H1 (cell line): ENCODE data around the gene EML4. TPM values are rescaled to one million over a fixed set of nuclear protein-coding genes. Genes with fewer than 3 reads are reported as not detected.

ENCODE experiments used
- CTCF ChIA-PET: fragments of 300-600 bp; sonication (Branson Sonifier 250); formaldehyde crosslinking; loops from one replicate; lab custom pipeline; 2021; ENCODE audit not compliant: partially characterized antibody; lab: Charles Lee
- POLR2A ChIA-PET: fragments of 300-600 bp; sonication (Branson Sonifier 250); formaldehyde crosslinking; loops from one replicate; lab custom pipeline; 2021; ENCODE audit warnings: inconsistent platforms; ENCODE audit not compliant: partially characterized antibody; lab: Charles Lee
- DNase-seq, 2 experiments: peaks; one replicate each; pipeline versions ENCODE4 v3.0.0 to v3.0.0-alpha.2; 2010 to 2022; ENCODE audit warnings: low spot score in 2 of 2, low read depth in 1 of 2, mixed read lengths in 1 of 2
- FAIRE-seq: peaks from 2 replicates; lab custom pipeline; 2011; peaks lifted over from hg19 to GRCh38; lab: Jason Lieb, UNC
- H2AFZ ChIP-seq: 2 replicates; pipeline ENCODE4 v1.8.1; 2012; ENCODE audit warnings: low read length, inconsistent platforms
- H2AK5ac ChIP-seq: 2 replicates; pipeline ENCODE4 v1.6.1; 2013; ENCODE audit warnings: low read depth, low read length
- H2BK120ac ChIP-seq: replicated peaks from 2 replicates; pipeline ENCODE3; 2013; ENCODE audit warnings: low read depth, low read length, inconsistent platforms
- H2BK12ac ChIP-seq: 2 replicates; pipeline ENCODE4 v1.6.1; 2013; ENCODE audit warnings: low read depth, low read length
- H2BK15ac ChIP-seq: 2 replicates; pipeline ENCODE4 v1.6.1; 2013; ENCODE audit warnings: low read length
- H2BK20ac ChIP-seq: 2 replicates; pipeline ENCODE4 v1.6.1; 2013; ENCODE audit warnings: low read length
- H2BK5ac ChIP-seq: 2 replicates; pipeline ENCODE4 v1.6.1; 2013; ENCODE audit warnings: low read depth, low read length
- H3K14ac ChIP-seq: 2 replicates; pipeline ENCODE4 v1.6.1; 2013; ENCODE audit warnings: inconsistent platforms; ENCODE audit not compliant: insufficient read length
- H3K18ac ChIP-seq: 2 replicates; pipeline ENCODE4 v1.6.1; 2013; ENCODE audit warnings: low read length; ENCODE audit errors: extremely low read depth
- H3K23ac ChIP-seq: 2 replicates; pipeline ENCODE4 v1.6.1; 2013; ENCODE audit warnings: inconsistent platforms; ENCODE audit not compliant: insufficient read length
- H3K23me2 ChIP-seq: 2 replicates; pipeline ENCODE4 v1.6.1; 2013; ENCODE audit warnings: low read depth, low read length
- H3K27ac ChIP-seq: 2 replicates; pipeline ENCODE4 v1.6.1; 2011; ENCODE audit warnings: low read depth, low read length, inconsistent platforms
- H3K27me3 ChIP-seq, 4 experiments: replicated peaks in 1 of 4; 1 replicate in 1 of 4; 2 replicates in 3 of 4; pipeline versions ENCODE4 v1.6.1 to v1.8.1; 2011 to 2013; ENCODE audit warnings: low read length in 3 of 4, mild to moderate bottlenecking in 3 of 4, inconsistent platforms in 2 of 4, mixed read lengths in 2 of 4, moderate library complexity in 1 of 4; ENCODE audit not compliant: control insufficient read depth in 3 of 4, insufficient read depth in 3 of 4; ENCODE audit errors: extremely low read depth in 1 of 4
- H3K36me3 ChIP-seq, 4 experiments: 2 replicates each; pipeline versions ENCODE4 v1.6.1 to v1.8.1; 2011 to 2013; ENCODE audit warnings: mild to moderate bottlenecking in 4 of 4, low read length in 3 of 4, moderate library complexity in 2 of 4, control low read depth in 1 of 4, inconsistent platforms in 1 of 4; ENCODE audit not compliant: insufficient read depth in 4 of 4, control insufficient read depth in 2 of 4
- H3K4ac ChIP-seq: replicated peaks from 2 replicates; pipeline ENCODE3; 2013; ENCODE audit warnings: low read length, low read depth, mixed read lengths, inconsistent platforms; ENCODE audit not compliant: insufficient read length
- H3K4me1 ChIP-seq, 4 experiments: replicated peaks in 1 of 4; 1 replicate in 1 of 4; 2 replicates in 3 of 4; pipeline versions ENCODE4 v1.6.1 to v1.8.1; 2011 to 2013; ENCODE audit warnings: low read length in 3 of 4, inconsistent platforms in 2 of 4, mixed read lengths in 1 of 4; ENCODE audit not compliant: insufficient read depth in 4 of 4, control insufficient read depth in 3 of 4
- H3K4me2 ChIP-seq, 2 experiments: 2 replicates each; pipeline versions ENCODE4 v1.6.1 to v1.8.1; 2011 to 2013; ENCODE audit warnings: low read depth in 2 of 2, low read length in 2 of 2, control low read depth in 1 of 2, inconsistent platforms in 1 of 2, mild to moderate bottlenecking in 1 of 2; ENCODE audit not compliant: insufficient read depth in 1 of 2
- H3K4me3 ChIP-seq, 4 experiments: fragments of 200-600, 300-600 bp in 1 of 4; sonication (generic), shearing (Covaris generic), sonication (Bioruptor Twin) in 1 of 4; 2 replicates each; pipeline versions ENCODE4 v1.5.1 to v1.8.1; 2011 to 2016; ENCODE audit warnings: low read length in 4 of 4, low read depth in 3 of 4, control low read depth in 2 of 4, inconsistent platforms in 2 of 4, mild to moderate bottlenecking in 2 of 4, mixed read lengths in 1 of 4, moderate library complexity in 1 of 4; ENCODE audit not compliant: insufficient read depth in 2 of 4; ENCODE audit errors: extremely low read depth in 1 of 4
- H3K56ac ChIP-seq: replicated peaks from 2 replicates; pipeline ENCODE3; 2013; ENCODE audit warnings: low read depth, mild to moderate bottlenecking, mixed read lengths, low read length, inconsistent platforms; ENCODE audit not compliant: insufficient read length
- H3K79me1 ChIP-seq: 2 replicates; pipeline ENCODE4 v1.6.1; 2013; ENCODE audit warnings: low read depth, low read length, control low read depth
- H3K79me2 ChIP-seq, 2 experiments: 2 replicates each; pipeline versions ENCODE4 v1.6.1 to v1.8.1; 2012 to 2013; ENCODE audit warnings: low read length in 2 of 2, mild to moderate bottlenecking in 2 of 2, inconsistent platforms in 1 of 2; ENCODE audit not compliant: insufficient read depth in 2 of 2, control insufficient read depth in 1 of 2
- H3K9ac ChIP-seq, 4 experiments: replicated peaks in 1 of 4; 1 replicate in 1 of 4; 2 replicates in 3 of 4; pipeline versions ENCODE4 v1.6.1 to v1.8.1; 2011 to 2013; ENCODE audit warnings: low read depth in 3 of 4, low read length in 3 of 4, control low read depth in 2 of 4, mild to moderate bottlenecking in 2 of 4, moderate library complexity in 2 of 4, inconsistent platforms in 1 of 4; ENCODE audit errors: extremely low read depth in 1 of 4
- H3K9me3 ChIP-seq, 2 experiments: 2 replicates each; pipeline versions ENCODE4 v1.6.1 to v1.8.1; 2012 to 2013; ENCODE audit warnings: mild to moderate bottlenecking in 2 of 2, moderate library complexity in 2 of 2, control low read depth in 1 of 2, inconsistent platforms in 1 of 2, low read depth in 1 of 2, low read length in 1 of 2, mixed read lengths in 1 of 2; ENCODE audit not compliant: insufficient read depth in 2 of 2
- H4K20me1 ChIP-seq, 2 experiments: replicated peaks in 1 of 2; 2 replicates each; pipeline versions ENCODE3 to v1.8.1; 2011 to 2013; ENCODE audit warnings: inconsistent platforms in 2 of 2, low read length in 2 of 2, mild to moderate bottlenecking in 1 of 2; ENCODE audit not compliant: insufficient read depth in 2 of 2, control insufficient read depth in 1 of 2
- H4K5ac ChIP-seq: 2 replicates; pipeline ENCODE4 v1.6.1; 2013; ENCODE audit warnings: low read length, low read depth, mixed read lengths, inconsistent platforms; ENCODE audit not compliant: insufficient read length
- H4K8ac ChIP-seq: 2 replicates; pipeline ENCODE4 v1.8.0; 2013; ENCODE audit warnings: mild to moderate bottlenecking, moderate library complexity, low read length, inconsistent platforms; ENCODE audit not compliant: insufficient read depth; ENCODE audit errors: extremely low read depth
- H4K91ac ChIP-seq: replicated peaks from 2 replicates; pipeline ENCODE3; 2013; ENCODE audit warnings: low read length, mixed read lengths, inconsistent platforms; ENCODE audit not compliant: insufficient read length
- BCL11A ChIP-seq, 2 experiments: IDR thresholded peaks; one replicate each; pipeline ENCODE4 v1.6.1; 2011; ENCODE audit warnings: low read depth in 2 of 2, low read length in 2 of 2, mild to moderate bottlenecking in 2 of 2
- BRCA1 ChIP-seq: IDR thresholded peaks from 2 replicates; pipeline ENCODE4 v1.6.1; 2012; ENCODE audit warnings: low read depth, low read length, improper control_type of control experiment
- GTF2F1 ChIP-seq: IDR thresholded peaks from 2 replicates; pipeline ENCODE4 v1.6.1; 2012; ENCODE audit warnings: low read depth, low read length, improper control_type of control experiment, borderline replicate concordance
- HDAC2 ChIP-seq, 2 experiments: fragments of 300-600 bp in 1 of 2; sonication (generic) in 1 of 2; IDR thresholded peaks; 2 replicates each; pipeline ENCODE4 v1.6.1; 2011 to 2012; ENCODE audit warnings: low read depth in 2 of 2, low read length in 2 of 2, mild to moderate bottlenecking in 2 of 2, moderate library complexity in 2 of 2, borderline replicate concordance in 1 of 2, inconsistent platforms in 1 of 2
- MAFK ChIP-seq: IDR thresholded peaks from 2 replicates; pipeline ENCODE4 v1.6.1; 2012; ENCODE audit warnings: low read depth, mild to moderate bottlenecking, improper control_type of control experiment, low read length
- NANOG ChIP-seq: IDR thresholded peaks from 2 replicates; pipeline ENCODE4 v1.6.1; 2011; ENCODE audit warnings: low read length, low read depth, mild to moderate bottlenecking, inconsistent platforms; ENCODE audit not compliant: insufficient read depth, poor library complexity, severe bottlenecking
- RAD21 ChIP-seq, 2 experiments: IDR thresholded peaks in 1 of 2; conservative IDR thresholded peaks in 1 of 2; 2 replicates each; pipeline ENCODE4 v1.6.1; 2011; ENCODE audit warnings: low read depth in 2 of 2, low read length in 2 of 2, improper control_type of control experiment in 1 of 2, inconsistent platforms in 1 of 2, mild to moderate bottlenecking in 1 of 2, moderate library complexity in 1 of 2
- SAP30 ChIP-seq: fragments of 300-600 bp; sonication (generic); IDR thresholded peaks from 2 replicates; pipeline ENCODE4 v1.7.1; 2012; ENCODE audit warnings: low read length, moderate library complexity, mild to moderate bottlenecking, inconsistent platforms; ENCODE audit not compliant: insufficient read depth, insufficient replicate concordance
- SIN3A ChIP-seq, 2 experiments: IDR thresholded peaks in 1 of 2; conservative IDR thresholded peaks in 1 of 2; 2 replicates each; pipeline ENCODE4 v1.6.1; 2011 to 2012; ENCODE audit warnings: low read length in 2 of 2, improper control_type of control experiment in 1 of 2, low read depth in 1 of 2, mild to moderate bottlenecking in 1 of 2
- SIRT6 ChIP-seq: IDR thresholded peaks from one replicate; pipeline ENCODE4 v1.7.1; 2012; ENCODE audit warnings: low read length, inconsistent platforms
- WGBS, 2 experiments: shearing (Covaris generic) in 1 of 2; methylation state at CpG; one replicate each; pipeline versions ENCODE4 v1.1.6 to v1.1.7; 2013 to 2015; ENCODE audit warnings: low lambda C conversion rate in 2 of 2, mixed read lengths in 2 of 2, inconsistent platforms in 1 of 2, low coverage in 1 of 2, missing lambda C conversion rate in 1 of 2; ENCODE audit not compliant: insufficient replicate concordance in 2 of 2, insufficient coverage in 1 of 2, insufficient read length in 1 of 2; ENCODE audit errors: extremely low coverage in 1 of 2, missing lambda C conversion rate in 1 of 2; 5-methylcytosine and 5-hydroxymethylcytosine counted together
- polyA plus RNA-seq, 7 experiments: library from polyadenylated mRNA; depleted of rRNA in 3 of 7; stranded (reverse) in 5 of 7; unstranded in 2 of 7; fragments of >200 nt in 5 of 7; fragments of 200-250 nt in 2 of 7; gene quantifications; 1 replicate in 5 of 7; 2 replicates in 1 of 7; 4 replicates in 1 of 7; pipeline versions ENCODE4 v1.2.1 to v1.2.3, GENCODE V29; 2011 to 2013; ENCODE audit warnings: missing spikeins in 2 of 7, mixed read lengths in 2 of 7
- total RNA-seq: library from RNA; stranded (reverse); fragmentation: NEBNext Ultra II Directional; extraction: Animal tissue kit (Norgen Biotek cat#: 25700); gene quantifications from 2 replicates; pipeline ENCODE4 v1.2.1, GENCODE V29; 2021

The EML4 gene
- total and polyA plus RNA-seq, 2 of the 8 experiments (the other 6 are each of a cell fraction or from before 2014, with no cell fraction given), result 50.1 to 104 TPM

DNA sequence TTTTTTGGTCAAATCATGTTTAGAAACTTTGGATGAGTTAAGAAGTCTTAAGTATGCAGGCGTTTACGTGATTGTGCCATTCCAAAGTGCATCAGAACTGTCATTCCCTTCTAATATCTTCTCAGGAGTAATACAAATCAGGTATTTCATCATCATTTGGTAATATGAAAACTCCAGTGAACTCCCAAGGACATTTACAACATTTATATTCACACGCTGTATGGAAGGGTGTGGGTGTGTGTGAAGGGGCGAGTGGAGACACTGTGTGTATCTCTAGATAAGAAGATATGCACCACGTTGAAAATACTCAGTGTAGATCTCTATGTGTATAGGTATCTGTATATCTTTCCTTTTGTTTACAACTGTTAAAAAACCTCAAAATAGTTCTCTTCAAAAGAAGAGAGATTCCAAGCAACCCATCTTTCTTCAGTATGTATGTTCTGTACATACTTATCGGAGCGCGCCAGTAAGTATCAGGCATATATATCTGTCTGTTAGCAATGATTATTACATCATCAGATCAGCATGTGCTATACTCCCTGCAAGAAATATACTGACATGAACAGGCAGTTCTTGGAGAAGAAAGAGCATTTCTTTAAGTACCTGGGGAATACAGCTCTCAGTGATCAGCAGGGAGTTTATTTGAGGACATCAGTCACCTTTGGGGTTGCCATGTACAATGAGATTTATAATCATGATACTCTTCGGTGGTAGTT is 162.6 kb downstream of the EML4 start:
- H3K27ac ChIP-seq, result no peak overlapping the region
- no peak overlapping the region for H3K14ac ChIP-seq
- CTCF ChIA-PET, result no interaction called here

More for the DNA sequence above, 162.6 kb downstream of the EML4 start:
- H3K56ac ChIP-seq, result no peak overlapping the region
- peaks cover 3 to 39% (median 31%) of the 10 kb centered on the region in 4 experiments; a peak in 7 of 8 replicates for H3K36me3 ChIP-seq
- no peak overlapping the region for H2BK15ac ChIP-seq
- H3K23ac ChIP-seq, result no peak overlapping the region
- H2BK5ac ChIP-seq, result no peak overlapping the region
- H4K5ac ChIP-seq, result no peak overlapping the region
- no peak overlapping the region for H2BK20ac ChIP-seq
- H3K79me1 ChIP-seq, result no peaks in the 10 kb centered on the region
- H2BK120ac ChIP-seq, result no peak overlapping the region
- no peak for FAIRE-seq
- H3K4ac ChIP-seq, result no peak overlapping the region
- no peak overlapping the region for H3K9ac ChIP-seq
- no peak overlapping the region for H2AK5ac ChIP-seq
- TF ChIP-seq NANOG (no peak), BCL11A (IDR thresholded peaks at IDR 0.05; ENCODE audit: low read depth in 2 of 2, low read length in 2 of 2) (no peak), GTF2F1 (no peak), BRCA1 (no peak), HDAC2 (IDR thresholded peaks at IDR 0.05; ENCODE audit: borderline replicate concordance in 1 of 2, low read depth in 2 of 2, low read length in 2 of 2) (no peak), RAD21 (IDR thresholded peaks at IDR 0.05 in 1 of 2, conservative IDR thresholded peaks at IDR 0.05 in 1 of 2; ENCODE audit: low read depth in 2 of 2, low read length in 2 of 2) (no peak), SAP30 (no peak), MAFK (no peak), SIN3A (conservative IDR thresholded peaks at IDR 0.05 in 1 of 2, IDR thresholded peaks at IDR 0.05 in 1 of 2; ENCODE audit: low read depth in 1 of 2, low read length in 2 of 2) (no peak), SIRT6 (no peak)
- H2AFZ ChIP-seq, result no peak overlapping the region
- no peak overlapping the region for H3K4me2 ChIP-seq
- no peak overlapping the region for H3K18ac ChIP-seq
- no peak overlapping the region for H3K4me3 ChIP-seq
- no peaks in the 10 kb centered on the region for H3K27me3 ChIP-seq
- H3K9me3 ChIP-seq, result no peaks in the 10 kb centered on the region
- no peak for DNase-seq
- H3K4me1 ChIP-seq, result no peaks in the 10 kb centered on the region; a peak in 1 of 7 replicates
- H4K20me1 ChIP-seq, result peaks cover 0 to 8% of the 10 kb centered on the region in 2 experiments
- no peak overlapping the region for H4K91ac ChIP-seq
- 96% methylated on average over 9 of the region's 9 CpGs; no CpG with 5 or more reads in 1 of the 2 experiments for WGBS, 2 experiments
- POLR2A ChIA-PET, result no interaction called here
- no peak overlapping the region for H2BK12ac ChIP-seq
- no peaks in the 10 kb centered on the region for H3K23me2 ChIP-seq
- H3K79me2 ChIP-seq, result no peaks in the 10 kb centered on the region
- H4K8ac ChIP-seq, result no peak overlapping the region
